Body of pancreas (tissue), 4 donors: Measurements from ENCODE around the gene TNRC6A. TPM values are rescaled to one million over a fixed set of nuclear protein-coding genes. Genes with fewer than 3 reads are reported as not detected.

Source experiments
- ATAC-seq: fragments of 150-250 bp; one replicate; pipeline ENCODE4 v1.9.1; 2016
- DNase-seq, 4 donors: peaks; one replicate each; pipeline ENCODE4 v3.0.0-alpha.2; 2019
- H3K27ac ChIP-seq, 4 donors: fragments of 200-600 bp; sonication (generic); 1 replicate in 3 of 4; 2 replicates in 1 of 4; pipeline versions ENCODE4 v1.5.1 to v1.6.1; 2016 to 2019; ENCODE audit warnings: mild to moderate bottlenecking in 1 of 4, mixed read lengths in 1 of 4, moderate library complexity in 1 of 4
- H3K27me3 ChIP-seq, 2 donors: fragments of 200-600 bp; sonication (generic); one replicate each; pipeline ENCODE4 v1.6.0; 2016; ENCODE audit warnings: mild to moderate bottlenecking in 1 of 2
- H3K36me3 ChIP-seq, 2 donors: fragments of 200-600 bp; sonication (generic); replicated peaks in 1 of 2; 2 replicates each; pipeline ENCODE4 v1.5.1; 2016; ENCODE audit warnings: low read depth in 2 of 2; ENCODE audit not compliant: insufficient read depth in 1 of 2
- H3K4me1 ChIP-seq: fragments of 200-600 bp; sonication (generic); one replicate; pipeline ENCODE4 v1.6.0; 2016
- H3K4me3 ChIP-seq, 2 donors: fragments of 200-600 bp; sonication (generic); 1 replicate in 1 of 2; 2 replicates in 1 of 2; pipeline ENCODE4 v1.5.1; 2016 to 2019
- H3K9me3 ChIP-seq, 3 donors: fragments of 200-600 bp; sonication (generic); 1 replicate in 2 of 3; 2 replicates in 1 of 3; pipeline ENCODE4 v1.5.1; 2016
- POLR2A ChIP-seq, 3 donors: fragments of 450-650 bp; IDR thresholded peaks; one replicate each; pipeline ENCODE4 v1.6.1; 2016; ENCODE audit warnings: antibody characterized with exemption in 3 of 3, mild to moderate bottlenecking in 2 of 3
- WGBS, 2 donors: methylation state at CpG; one replicate each; pipeline ENCODE4 v1.1.5; 2017; 5-methylcytosine and 5-hydroxymethylcytosine counted together
- intact Hi-C: fragments of 100-400 bp; cut with DNase I; formaldehyde crosslinking; loops from one replicate; pipeline ENCODE4 v1.15.1; 2023
- total RNA-seq, 2 donors: library from RNA; depleted of rRNA; stranded (reverse); fragments of >200 nt; gene quantifications; one replicate each; pipeline ENCODE4 v1.1.0, GENCODE V29; 2016
- TF ChIP-seq, protein P1 (sequence below), 7 experiments: fragments of 450-650 bp in 4 of 7; fragments of 200-600 bp in 3 of 7; sonication (generic) in 3 of 7; IDR thresholded peaks; one replicate each; pipeline ENCODE4 v1.5.1; 2016 to 2019; ENCODE audit warnings: antibody characterized with exemption in 7 of 7

Gene TNRC6A
- total RNA-seq, 2 donors from 2014 or later, result 46.1 to 82.2 TPM

- DNase-seq, result no peak
- 77% methylated on average over 7 of the region's 7 CpGs for WGBS, 2 donors
- no peak for ATAC-seq
Observed at GRCh38 chr16:24834459-24835335, 105.2 kb downstream of the TNRC6A start.

DNA sequence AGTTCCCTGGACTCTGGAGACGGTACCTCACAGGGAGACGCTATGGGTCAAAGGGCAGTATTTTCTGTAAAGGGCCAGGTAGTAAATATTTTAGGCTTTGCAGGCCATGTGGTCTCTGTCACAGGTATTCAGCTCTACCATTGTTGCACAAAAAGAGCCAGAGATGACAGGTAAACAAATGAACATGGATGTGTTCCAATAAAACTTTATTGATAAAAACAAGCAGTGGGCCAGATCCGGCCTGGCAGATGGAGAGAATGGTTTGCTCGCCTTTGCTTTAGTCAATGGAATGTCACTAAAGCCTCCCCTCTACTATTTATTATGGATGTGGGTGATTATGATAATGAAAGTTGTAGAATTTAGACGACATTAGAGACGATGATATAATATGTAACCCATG lies 107.4 kb downstream of the TNRC6A start:
- Histone ChIP-seq H3K36me3 (no peaks in the 10 kb centered on the region), H3K4me1 (peaks cover 15% of the 10 kb centered on the region), H3K4me3 (no peak overlapping the region), H3K27ac (no peak overlapping the region), H3K27me3 (no peaks in the 10 kb centered on the region), H3K9me3 (no peaks in the 10 kb centered on the region)
- DNase-seq, result no peak
- WGBS, 2 donors, result 69 to 83% methylated on average over 6 of the region's 6 CpGs
- intact Hi-C loops, result no loop called here
- ATAC-seq, result no peak
- TF ChIP-seq, protein P1, sequence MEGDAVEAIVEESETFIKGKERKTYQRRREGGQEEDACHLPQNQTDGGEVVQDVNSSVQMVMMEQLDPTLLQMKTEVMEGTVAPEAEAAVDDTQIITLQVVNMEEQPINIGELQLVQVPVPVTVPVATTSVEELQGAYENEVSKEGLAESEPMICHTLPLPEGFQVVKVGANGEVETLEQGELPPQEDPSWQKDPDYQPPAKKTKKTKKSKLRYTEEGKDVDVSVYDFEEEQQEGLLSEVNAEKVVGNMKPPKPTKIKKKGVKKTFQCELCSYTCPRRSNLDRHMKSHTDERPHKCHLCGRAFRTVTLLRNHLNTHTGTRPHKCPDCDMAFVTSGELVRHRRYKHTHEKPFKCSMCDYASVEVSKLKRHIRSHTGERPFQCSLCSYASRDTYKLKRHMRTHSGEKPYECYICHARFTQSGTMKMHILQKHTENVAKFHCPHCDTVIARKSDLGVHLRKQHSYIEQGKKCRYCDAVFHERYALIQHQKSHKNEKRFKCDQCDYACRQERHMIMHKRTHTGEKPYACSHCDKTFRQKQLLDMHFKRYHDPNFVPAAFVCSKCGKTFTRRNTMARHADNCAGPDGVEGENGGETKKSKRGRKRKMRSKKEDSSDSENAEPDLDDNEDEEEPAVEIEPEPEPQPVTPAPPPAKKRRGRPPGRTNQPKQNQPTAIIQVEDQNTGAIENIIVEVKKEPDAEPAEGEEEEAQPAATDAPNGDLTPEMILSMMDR (IDR thresholded peaks at IDR 0.05), result no peak
- no peak for TF ChIP-seq POLR2A (IDR thresholded peaks at IDR 0.05)

More at GRCh38 chr16:24834459-24835335, 105.2 kb downstream of the TNRC6A start:
- H3K4me3 ChIP-seq, result no peak overlapping the region
- H3K36me3 ChIP-seq, result no peaks in the 10 kb centered on the region
- intact Hi-C loops, result no loop called here
- H3K4me1 ChIP-seq, result peaks cover 15% of the 10 kb centered on the region
- TF ChIP-seq, protein P1 (IDR thresholded peaks at IDR 0.05), result peak in 1 of 7 experiments; percentile 15
- TF ChIP-seq POLR2A (IDR thresholded peaks at IDR 0.05), result no peak
- no peak overlapping the region for H3K27ac ChIP-seq
- no peaks in the 10 kb centered on the region for H3K9me3 ChIP-seq
- H3K27me3 ChIP-seq, result no peaks in the 10 kb centered on the region

GRCh38 chr16:24837969-24838368 lies 108.5 kb downstream of the TNRC6A start:
- ATAC-seq (no peak), DNase-seq (no peak)
- WGBS, 2 donors, result 85 to 88% methylated on average over 9 of the region's 9 CpGs
- Histone ChIP-seq H3K4me3 (no peak overlapping the region), H3K9me3 (no peaks in the 10 kb centered on the region), H3K4me1 (peaks cover 15% of the 10 kb centered on the region), H3K27ac (no peak overlapping the region), H3K27me3 (no peaks in the 10 kb centered on the region), H3K36me3 (no peaks in the 10 kb centered on the region)
- intact Hi-C loops, result no loop called here
- TF ChIP-seq POLR2A (IDR thresholded peaks at IDR 0.05), result no peak
- TF ChIP-seq, protein P1 (IDR thresholded peaks at IDR 0.05), result no peak

DNA sequence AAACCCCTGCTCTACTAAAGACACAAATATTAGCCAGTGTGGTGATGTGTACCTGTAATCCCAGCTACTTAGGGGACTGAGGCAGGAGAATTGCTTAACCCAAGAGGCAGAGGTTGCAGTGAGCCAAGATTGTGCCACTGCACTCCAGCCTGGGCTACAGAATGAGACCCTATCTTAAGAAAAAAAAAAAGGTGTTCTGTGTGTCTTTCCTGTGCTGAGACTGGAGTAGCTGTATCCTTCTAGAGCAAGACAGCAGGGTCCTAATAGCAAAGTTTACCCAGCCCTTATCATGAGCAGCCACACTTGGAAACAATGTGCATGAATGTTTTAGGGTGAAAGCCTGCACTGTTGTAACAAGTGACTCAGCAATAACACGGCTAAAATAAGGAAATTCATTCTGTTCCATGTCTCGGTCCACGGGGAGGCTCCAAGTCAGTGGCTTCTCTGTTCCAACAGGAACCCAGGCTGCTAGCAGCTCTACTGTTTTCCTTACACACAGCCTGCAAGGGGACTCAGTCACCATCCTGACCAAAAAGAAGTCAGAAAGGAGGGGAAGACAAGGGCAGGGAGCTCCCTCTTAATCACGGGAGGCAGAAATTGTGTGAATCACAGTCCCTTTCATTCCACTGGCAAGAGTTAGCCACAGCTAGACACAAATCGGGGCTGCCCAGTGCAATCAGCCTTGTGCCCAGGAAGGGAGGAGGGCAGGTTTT lies 109.3 kb downstream of the TNRC6A start:
- 8 to 13% methylated on average over 3 to 5 of the region's 5 CpGs for WGBS, 2 donors

More for the DNA sequence above, 109.3 kb downstream of the TNRC6A start:
- intact Hi-C loops, result no loop called here
- Histone ChIP-seq H3K27ac (peak overlapping the region in 2 of 4 donors; percentile 3 to 47), H3K36me3 (no peaks in the 10 kb centered on the region), H3K4me3 (no peak overlapping the region), H3K27me3 (no peaks in the 10 kb centered on the region), H3K9me3 (no peaks in the 10 kb centered on the region), H3K4me1 (peaks cover 15% of the 10 kb centered on the region)
- TF ChIP-seq, protein P1 (IDR thresholded peaks at IDR 0.05), result no peak
- no peak for TF ChIP-seq POLR2A (IDR thresholded peaks at IDR 0.05)
- ATAC-seq, result peak; percentile 73
- peak in 3 of 4 donors; percentile 24 to 38 (median 37) for DNase-seq
